HG03469 (cell line): Measurements from ENCODE around the gene SFI1.
"Not testable (repeated sequence)": the region's sequence is repeated elsewhere in the genome, so short reads cannot be mapped to it uniquely, and the experiment has no call there.

Experiments used
- ATAC-seq: cut with Tn5 transposase; IDR thresholded peaks from one replicate; pipeline ENCODE4 v1.9.1; 2021; ENCODE audit warnings: mild to moderate bottlenecking, moderate library complexity, moderate number of reproducible peaks; ENCODE audit not compliant: unreplicated experiment

SFI1 gene

DNA sequence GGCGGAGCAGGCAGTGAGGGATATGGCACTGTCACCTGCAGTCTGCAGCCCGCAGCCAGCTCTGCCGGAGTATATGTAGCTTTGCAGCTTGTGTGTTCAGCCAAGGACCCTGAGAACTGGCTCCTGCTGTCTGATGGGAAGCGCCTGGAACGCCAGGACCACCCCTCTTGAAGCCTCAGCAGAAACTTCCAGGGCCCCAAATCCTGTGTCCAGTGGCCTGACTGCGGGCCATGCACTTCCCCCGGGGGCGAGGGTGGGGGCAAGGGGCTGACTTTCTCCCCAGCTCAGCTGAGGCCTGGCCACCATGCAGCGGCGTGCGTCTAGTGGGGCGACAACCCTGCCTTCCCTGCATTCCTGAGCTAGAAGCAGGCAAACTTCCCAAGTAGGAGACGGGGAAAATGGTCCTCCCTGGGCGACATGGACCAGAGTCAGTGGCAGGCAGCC, 133.4 kb downstream of the SFI1 start:
- ATAC-seq, result no peak

- no peak for ATAC-seq
Observed at GRCh38 chr22:31630331-31631329, 134.3 kb downstream of the SFI1 start.

- ATAC-seq, result no peak
Observed at GRCh38 chr22:31631436-31631835, 135.1 kb downstream of the SFI1 start.

- no peak for ATAC-seq
Observed at GRCh38 chr22:31635638-31636306, 139.4 kb downstream of the SFI1 start.

GRCh38 chr22:31637447-31637890, 141.1 kb downstream of the SFI1 start:
- ATAC-seq, result no peak

DNA sequence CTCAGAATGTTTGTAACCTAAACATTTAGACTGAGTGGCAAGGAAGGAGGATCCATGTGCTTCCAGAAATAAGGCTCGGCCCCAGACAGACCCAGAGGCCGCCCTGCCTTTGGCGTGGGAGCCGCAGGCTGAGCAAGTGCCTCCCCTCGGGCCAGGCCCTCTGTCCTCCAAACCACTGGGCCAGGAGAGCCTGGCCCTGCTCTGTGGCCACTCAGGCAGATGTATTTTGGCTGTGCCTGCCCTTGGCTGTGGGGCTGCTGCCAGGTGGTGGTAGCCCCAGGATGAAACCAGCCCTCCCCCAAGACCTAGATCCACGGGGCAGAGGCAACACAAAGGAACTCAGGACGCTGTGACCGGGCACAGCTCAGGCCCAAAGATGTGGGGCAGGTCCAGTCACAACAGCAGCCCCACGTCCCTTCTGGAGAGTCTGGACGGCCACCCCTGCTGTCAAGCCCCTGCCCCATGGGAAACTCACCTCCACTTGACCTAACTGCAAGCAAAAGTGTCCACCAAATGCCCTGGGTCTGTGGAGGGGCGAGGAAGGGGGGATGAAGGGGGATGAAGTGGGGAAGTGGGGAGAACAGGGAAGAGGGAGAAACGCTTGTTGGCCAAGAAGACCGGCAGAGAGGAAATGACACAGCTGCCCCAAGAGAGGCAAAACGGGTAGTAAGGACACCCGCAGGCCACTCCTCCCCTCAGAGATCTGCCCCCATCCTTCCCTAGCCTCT, 141.7 kb downstream of the SFI1 start:
- no peak for ATAC-seq

DNA sequence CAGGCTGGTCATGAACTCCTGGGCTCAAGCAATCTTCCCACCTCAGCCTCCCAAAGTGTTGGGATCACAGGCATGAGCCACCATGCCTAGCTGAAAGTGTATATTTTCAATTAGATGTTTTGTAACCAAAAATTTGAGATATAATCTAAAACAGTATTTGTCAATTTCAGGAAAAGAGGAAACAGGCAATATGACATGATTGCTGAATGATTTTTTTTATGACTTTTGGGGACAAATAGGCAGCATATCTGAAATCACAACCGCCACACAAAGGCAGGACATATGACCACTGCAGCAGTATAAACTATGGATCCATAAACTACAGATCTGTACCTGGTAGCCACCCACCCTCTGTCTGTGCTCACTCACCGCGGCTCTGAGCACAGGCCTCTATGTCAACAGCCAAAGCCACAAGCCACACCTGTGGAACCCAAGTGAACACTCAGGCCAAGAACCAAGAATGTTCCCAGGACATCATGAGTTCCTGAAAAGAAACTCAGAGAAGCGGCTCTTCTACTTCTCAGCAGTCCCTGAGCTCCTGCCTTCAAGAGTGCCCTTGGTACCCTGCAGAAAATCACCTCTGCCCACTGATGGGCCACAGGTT, 143.2 kb downstream of the SFI1 start:
- no peak for ATAC-seq

DNA sequence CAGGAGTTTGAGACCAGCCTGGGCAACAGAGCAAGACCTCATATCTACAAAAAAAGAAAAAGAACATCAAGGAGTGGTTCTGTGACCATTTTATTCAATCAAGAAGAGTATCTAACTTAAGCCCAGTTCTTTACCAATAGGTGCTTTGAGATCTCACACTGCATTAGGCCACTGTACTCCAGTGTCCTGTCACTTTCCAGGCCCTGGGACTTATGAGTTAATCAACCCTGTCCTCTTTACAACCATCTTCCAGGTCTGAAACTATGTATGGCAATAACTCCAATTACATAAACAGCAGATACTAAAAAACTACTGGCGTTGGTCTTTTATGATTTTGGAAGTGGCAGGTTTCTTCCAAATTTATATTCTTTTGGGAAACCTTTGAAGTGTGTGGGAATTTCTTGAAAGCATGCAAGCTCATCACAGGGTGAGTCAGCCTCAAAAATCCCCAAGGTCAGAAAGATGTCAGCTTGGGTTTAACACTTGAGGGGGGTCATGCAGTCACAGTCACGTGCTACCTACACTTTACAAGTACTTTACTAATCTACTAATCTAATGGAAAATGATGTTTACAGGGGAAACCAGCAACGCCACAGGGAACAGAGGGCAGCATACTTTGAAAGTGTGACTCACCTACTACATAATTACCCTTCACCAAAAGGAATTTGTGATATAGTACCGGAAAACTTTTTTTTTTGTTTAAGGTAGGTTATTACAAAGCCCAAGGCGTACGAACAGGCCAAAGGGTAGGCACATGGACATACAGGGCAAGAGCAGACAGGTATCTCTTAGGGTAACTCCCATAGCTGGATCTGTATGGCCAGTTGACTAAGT, 150.1 kb downstream of the SFI1 start:
- ATAC-seq, result no peak

DNA sequence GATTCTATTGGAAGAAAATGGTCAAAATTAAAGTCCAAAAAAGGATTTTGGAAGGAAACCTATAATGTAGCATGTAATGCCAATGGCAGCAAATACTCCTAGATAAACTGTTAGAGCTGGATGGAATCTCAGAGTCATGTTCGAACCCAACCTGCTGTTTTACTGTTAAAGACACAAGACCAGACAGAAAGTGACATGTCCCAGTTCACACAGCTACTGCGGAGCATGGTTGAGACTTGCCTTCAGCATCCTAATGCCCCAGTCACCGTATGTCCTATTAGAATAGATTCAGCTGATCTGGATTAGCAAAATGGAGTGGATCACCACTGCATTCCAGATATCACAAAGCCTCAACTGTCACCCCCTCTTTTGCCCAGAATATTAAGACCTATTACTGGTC, 150.7 kb downstream of the SFI1 start:
- no peak for ATAC-seq

DNA sequence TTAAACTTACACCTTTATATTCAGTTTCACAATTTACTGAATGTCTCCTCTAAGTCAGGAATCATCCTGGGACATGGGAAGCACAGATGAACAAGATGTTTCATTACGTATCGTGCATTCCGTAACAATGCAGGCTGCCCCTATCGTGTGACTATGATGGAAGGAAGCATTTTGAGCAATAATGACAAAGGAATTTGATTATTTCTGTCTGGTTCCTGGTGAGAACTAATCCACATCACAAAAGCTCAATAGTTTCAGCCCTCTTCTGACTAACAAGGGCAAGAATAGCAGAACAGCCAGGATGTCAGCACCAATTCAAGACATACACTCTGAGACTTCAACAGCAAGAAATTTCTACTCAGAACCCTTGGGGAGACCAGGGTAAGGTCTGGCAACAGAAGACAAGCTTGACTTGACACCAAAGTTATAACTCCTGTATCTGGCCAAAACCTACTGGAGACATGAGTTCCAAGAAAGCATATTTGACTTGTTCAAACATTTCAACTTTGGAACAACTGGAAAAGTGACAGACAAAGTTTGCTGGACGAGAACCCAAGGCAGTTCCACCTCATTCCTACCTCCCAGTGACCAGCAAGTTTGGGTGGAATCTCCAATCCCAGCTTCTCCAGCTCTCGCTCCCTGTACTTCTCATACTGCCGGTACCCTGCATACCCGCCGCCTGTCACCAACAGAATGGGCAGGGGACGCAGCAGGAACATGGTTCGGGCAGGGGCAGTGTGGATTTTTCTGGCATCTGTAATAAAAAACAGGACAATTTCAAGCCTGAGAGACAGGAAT, 151.4 kb downstream of the SFI1 start:
- no peak for ATAC-seq

DNA sequence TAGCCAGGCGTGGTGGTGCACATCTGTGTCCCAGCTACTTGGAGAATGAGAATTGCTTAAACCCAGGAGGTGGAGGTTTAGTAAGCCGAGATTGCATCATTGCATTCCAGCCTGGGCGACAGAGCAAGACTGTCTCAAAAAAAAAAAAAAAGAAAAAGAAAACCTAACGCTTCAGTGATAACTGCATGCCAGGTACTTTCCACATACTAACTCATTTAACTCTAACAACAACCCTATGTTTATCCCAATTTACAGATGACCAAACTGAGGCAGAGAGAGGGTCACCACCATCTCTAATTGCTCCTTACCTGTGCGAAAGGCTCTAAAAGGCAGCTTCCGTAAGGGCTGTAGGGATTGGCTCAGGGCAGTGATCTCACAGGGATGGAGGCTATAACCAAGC, 154.1 kb downstream of the SFI1 start:
- ATAC-seq, result no peak

- no peak for ATAC-seq
Observed at GRCh38 chr22:31651664-31652063, 155.3 kb downstream of the SFI1 start.

- ATAC-seq, result no peak
Observed at GRCh38 chr22:31652088-31652487, 155.8 kb downstream of the SFI1 start.

DNA sequence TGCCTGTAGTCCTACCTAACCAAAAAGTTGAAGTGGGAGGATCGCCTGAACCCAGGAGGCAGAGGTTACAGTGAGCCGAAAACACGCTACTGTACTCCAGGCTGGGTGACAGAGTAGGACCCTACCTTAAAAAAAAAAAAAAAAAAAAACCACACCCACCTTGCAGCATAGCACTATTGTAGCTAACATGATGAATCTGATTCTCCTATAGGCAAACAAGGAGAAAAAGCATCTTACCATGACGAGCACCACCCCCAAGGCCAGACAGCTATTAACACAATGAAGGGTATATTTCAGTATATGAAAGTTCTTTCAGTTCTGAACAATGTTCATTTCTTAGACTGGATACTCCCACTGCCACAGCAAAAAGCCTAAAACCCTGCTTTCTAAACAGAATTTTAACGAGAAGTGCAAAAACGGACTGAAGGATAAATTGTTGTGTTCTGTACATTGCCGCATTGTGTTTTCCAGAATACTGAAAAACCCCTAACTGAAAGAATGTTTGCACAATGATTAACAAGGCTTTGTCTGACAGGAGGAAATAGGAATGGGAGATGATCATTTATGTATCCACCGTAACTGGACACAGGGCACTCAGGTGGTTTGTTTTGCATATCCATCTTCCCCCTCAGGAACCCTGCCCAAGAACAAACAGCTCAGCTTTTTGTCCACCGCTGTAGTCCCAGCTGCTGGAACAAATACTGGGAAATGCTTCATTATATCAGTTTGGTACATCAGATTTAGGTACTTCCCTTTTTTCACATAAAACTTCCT, 156.8 kb downstream of the SFI1 start:
- no peak for ATAC-seq

- no peak for ATAC-seq
Observed at GRCh38 chr22:31653944-31654343, 157.6 kb downstream of the SFI1 start.

GRCh38 chr22:31654408-31654807, 158.1 kb downstream of the SFI1 start:
- ATAC-seq, result no peak

GRCh38 chr22:31659246-31659645, 162.9 kb downstream of the SFI1 start:
- no peak for ATAC-seq

DNA sequence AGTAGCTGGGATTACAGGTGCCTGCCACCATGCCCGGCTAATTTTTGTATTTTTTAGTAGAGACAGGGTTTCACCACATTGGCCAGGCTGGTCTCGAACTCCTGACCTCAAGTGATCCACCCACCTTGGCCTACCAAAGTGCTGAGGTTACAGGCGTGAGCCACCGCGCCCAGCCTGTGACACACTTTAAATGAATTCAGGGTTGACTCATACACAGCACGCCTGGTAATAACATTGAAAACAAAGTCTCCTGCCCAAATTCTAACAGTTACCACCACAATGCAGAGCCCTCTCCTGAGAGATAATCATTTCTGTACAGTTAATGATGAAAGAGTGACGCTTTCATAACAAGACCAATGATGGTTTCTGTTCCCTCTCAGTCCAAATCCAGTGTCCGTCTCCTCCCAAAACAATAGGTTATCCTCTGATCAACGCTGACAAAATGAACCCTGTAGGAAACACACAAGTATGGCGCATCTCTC, 164.6 kb downstream of the SFI1 start:
- ATAC-seq, result not testable (repeated sequence)
